HL-60 (cell line): ENCODE results near the gene FBXO11.

Source experiments
- DNase-seq, 2 experiments: peaks; one replicate each; pipeline ENCODE4 v3.0.0-alpha.2; 2010 to 2020; ENCODE audit warnings: low read depth in 1 of 2, low spot score in 1 of 2
- H3K27ac ChIP-seq: fragments of 250-450 bp; sonication (Bioruptor Pico); replicated peaks from 2 replicates; pipeline ENCODE4 v1.5.1; 2020; ENCODE audit warnings: mild to moderate bottlenecking, moderate library complexity
- H3K27me3 ChIP-seq: fragments of 250-450 bp; sonication (Bioruptor Pico); 2 replicates; pipeline ENCODE4 v1.5.1; 2021; ENCODE audit warnings: mild to moderate bottlenecking, moderate library complexity; ENCODE audit not compliant: insufficient read depth, poor library complexity, severe bottlenecking
- H3K4me3 ChIP-seq: replicated peaks from 2 replicates; pipeline ENCODE4 v1.5.1; 2011; ENCODE audit warnings: mild to moderate bottlenecking, control low read depth, low read length; ENCODE audit not compliant: insufficient read depth
- GABPA ChIP-seq: IDR thresholded peaks from 2 replicates; pipeline ENCODE4 v1.6.1; 2012; ENCODE audit warnings: low read depth
- POLR2AphosphoS5 ChIP-seq: IDR thresholded peaks from 2 replicates; pipeline ENCODE4 v1.6.1; 2012; ENCODE audit warnings: low read depth
- SPI1 ChIP-seq: IDR thresholded peaks from 2 replicates; pipeline ENCODE4 v1.6.1; 2012; ENCODE audit warnings: low read depth, mild to moderate bottlenecking, borderline replicate concordance
- TF ChIP-seq, protein P1 (sequence below): IDR thresholded peaks from one replicate; pipeline ENCODE4 v1.5.1; 2011; ENCODE audit warnings: low read length, control low read depth, inconsistent platforms; ENCODE audit not compliant: insufficient read depth
- TF ChIP-seq, protein P2 (sequence below): IDR thresholded peaks from 2 replicates; pipeline ENCODE4 v1.6.1; 2012; ENCODE audit warnings: low read depth; ENCODE audit not compliant: insufficient replicate concordance

Gene FBXO11

DNA sequence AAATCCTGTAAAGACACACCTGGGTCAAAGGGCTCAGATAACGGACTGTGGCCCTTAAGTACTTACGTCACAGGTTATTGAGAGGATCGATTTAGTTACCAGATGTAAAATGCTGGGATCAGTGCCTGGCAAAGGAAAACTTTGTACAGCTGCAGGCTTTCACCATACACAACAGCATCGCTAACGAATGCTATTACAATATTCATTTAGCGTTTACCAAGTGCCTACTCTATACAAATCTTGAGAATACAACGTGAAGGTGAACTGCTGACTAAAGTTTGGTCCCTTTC, 124.0 kb downstream of the FBXO11 start:
- Histone ChIP-seq H3K27me3 (no peaks in the 10 kb centered on the region), H3K27ac (peak overlapping the region; percentile 89), H3K4me3 (peak overlapping the region; percentile 58)
- no peak for DNase-seq
- no peak for TF ChIP-seq GABPA
- TF ChIP-seq, protein P1, sequence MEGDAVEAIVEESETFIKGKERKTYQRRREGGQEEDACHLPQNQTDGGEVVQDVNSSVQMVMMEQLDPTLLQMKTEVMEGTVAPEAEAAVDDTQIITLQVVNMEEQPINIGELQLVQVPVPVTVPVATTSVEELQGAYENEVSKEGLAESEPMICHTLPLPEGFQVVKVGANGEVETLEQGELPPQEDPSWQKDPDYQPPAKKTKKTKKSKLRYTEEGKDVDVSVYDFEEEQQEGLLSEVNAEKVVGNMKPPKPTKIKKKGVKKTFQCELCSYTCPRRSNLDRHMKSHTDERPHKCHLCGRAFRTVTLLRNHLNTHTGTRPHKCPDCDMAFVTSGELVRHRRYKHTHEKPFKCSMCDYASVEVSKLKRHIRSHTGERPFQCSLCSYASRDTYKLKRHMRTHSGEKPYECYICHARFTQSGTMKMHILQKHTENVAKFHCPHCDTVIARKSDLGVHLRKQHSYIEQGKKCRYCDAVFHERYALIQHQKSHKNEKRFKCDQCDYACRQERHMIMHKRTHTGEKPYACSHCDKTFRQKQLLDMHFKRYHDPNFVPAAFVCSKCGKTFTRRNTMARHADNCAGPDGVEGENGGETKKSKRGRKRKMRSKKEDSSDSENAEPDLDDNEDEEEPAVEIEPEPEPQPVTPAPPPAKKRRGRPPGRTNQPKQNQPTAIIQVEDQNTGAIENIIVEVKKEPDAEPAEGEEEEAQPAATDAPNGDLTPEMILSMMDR: no peak
- TF ChIP-seq POLR2AphosphoS5: no peak
- TF ChIP-seq, protein P2, sequence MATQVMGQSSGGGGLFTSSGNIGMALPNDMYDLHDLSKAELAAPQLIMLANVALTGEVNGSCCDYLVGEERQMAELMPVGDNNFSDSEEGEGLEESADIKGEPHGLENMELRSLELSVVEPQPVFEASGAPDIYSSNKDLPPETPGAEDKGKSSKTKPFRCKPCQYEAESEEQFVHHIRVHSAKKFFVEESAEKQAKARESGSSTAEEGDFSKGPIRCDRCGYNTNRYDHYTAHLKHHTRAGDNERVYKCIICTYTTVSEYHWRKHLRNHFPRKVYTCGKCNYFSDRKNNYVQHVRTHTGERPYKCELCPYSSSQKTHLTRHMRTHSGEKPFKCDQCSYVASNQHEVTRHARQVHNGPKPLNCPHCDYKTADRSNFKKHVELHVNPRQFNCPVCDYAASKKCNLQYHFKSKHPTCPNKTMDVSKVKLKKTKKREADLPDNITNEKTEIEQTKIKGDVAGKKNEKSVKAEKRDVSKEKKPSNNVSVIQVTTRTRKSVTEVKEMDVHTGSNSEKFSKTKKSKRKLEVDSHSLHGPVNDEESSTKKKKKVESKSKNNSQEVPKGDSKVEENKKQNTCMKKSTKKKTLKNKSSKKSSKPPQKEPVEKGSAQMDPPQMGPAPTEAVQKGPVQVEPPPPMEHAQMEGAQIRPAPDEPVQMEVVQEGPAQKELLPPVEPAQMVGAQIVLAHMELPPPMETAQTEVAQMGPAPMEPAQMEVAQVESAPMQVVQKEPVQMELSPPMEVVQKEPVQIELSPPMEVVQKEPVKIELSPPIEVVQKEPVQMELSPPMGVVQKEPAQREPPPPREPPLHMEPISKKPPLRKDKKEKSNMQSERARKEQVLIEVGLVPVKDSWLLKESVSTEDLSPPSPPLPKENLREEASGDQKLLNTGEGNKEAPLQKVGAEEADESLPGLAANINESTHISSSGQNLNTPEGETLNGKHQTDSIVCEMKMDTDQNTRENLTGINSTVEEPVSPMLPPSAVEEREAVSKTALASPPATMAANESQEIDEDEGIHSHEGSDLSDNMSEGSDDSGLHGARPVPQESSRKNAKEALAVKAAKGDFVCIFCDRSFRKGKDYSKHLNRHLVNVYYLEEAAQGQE: no peak
- TF ChIP-seq SPI1: no peak

DNA sequence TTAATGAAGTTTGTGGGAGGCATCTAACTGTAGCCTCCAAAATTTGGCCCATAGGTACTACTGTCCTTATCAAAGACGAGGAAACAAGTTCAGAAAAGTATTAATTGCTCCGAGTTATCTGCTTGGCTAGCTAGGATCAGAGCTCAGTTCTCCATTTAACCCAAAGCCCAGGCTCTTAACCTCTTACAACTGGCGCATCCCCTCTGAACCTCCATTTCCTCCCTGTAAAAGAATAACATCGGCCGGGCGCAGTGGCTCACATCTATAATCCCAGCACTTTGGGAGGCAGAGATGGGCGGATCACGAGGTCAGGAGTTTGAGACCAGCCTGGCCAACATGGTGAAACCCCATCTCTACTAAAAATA, 126.9 kb downstream of the FBXO11 start:
- no peak overlapping the region for H3K4me3 ChIP-seq
- H3K27ac ChIP-seq: no peak overlapping the region
- DNase-seq: no peak
- H3K27me3 ChIP-seq: no peaks in the 10 kb centered on the region
- TF ChIP-seq SPI1 (no peak), POLR2AphosphoS5 (no peak), GABPA (no peak)
- TF ChIP-seq, protein P2: no peak
- TF ChIP-seq, protein P1: no peak

DNA sequence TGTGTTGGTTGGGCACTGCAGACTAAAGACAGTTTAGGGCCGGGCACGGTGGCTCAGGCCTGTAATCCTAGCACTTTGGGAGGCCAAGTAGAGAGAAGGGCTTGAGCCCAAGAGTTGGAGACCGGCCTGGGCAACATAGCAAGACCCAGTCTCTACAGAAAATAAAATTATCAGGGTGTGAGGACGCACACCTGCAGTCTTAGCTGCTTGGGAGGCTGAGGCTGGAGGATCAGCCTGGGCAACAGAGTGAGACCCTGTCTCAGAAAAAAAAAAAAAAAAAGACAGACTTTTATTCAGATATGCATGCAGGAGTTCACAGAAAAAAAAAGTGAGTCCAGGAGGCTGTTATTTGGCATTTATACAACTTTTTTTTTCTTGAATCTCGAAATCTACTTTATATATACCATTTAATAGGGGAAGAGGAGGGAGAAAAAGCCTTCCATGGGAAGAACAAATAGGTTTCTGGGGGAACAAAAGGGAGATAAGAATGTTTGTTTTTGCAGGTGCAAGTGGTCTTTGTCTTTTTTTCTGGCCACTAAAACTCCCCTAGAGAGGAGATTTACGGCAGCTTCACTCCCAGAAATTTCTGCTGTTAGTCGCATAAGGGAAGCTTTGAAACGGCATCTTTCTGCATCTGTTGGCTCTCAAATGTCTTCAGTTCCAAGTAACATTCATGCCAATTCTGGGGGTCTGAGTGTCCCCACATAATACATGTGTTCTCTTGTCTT, 127.4 kb downstream of the FBXO11 start:
- TF ChIP-seq, protein P2: no peak
- TF ChIP-seq GABPA (no peak), SPI1 (no peak), POLR2AphosphoS5 (no peak)
- TF ChIP-seq, protein P1: no peak
- H3K27ac ChIP-seq: no peak overlapping the region
- H3K4me3 ChIP-seq: no peak overlapping the region
- no peaks in the 10 kb centered on the region for H3K27me3 ChIP-seq
- DNase-seq: no peak
